Fibroblast of skin of right quadriceps (primary cell): ENCODE data around the gene CDH13.

Source experiments
- DNase-seq: peaks from one replicate; pipeline ENCODE4 v3.0.0-alpha.2; 2013

The CDH13 gene

DNA sequence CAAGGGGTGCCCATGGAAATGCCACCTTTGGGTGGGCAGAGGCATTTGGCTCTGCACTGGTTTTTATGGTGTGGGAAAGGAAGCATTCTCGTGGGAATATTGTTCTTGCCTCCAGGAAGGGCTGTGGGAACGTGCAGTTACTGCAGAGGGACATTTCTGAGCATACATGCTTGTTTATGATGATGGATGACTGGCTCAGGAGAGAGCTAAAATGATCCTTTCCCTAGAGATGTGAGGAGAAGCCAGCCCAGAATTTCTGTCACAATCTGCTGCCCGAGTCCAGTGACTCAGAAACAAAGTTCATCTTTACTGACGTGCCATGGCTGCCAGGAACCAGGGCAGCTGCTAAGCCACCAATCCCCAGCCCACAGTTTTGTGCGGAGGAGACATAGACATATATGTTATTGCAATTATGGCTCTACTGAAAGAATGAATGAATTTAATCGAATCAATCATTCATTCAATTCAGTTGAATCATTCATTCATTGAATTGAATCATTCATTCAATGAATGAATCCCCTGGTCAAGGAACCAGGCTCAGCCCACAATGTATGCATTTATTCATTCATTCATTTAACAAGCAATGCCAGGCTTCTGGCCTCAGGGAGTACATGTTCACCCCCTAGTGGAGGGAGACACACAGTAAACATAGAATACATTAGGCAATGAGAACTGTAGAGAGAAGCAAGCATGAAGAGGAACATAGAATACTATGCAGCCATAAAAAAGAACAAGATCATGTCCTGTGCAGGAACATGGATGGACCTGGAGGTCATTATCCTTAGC is 766.6 kb downstream of the CDH13 start:
- DNase-seq, result peak; percentile 28

DNA sequence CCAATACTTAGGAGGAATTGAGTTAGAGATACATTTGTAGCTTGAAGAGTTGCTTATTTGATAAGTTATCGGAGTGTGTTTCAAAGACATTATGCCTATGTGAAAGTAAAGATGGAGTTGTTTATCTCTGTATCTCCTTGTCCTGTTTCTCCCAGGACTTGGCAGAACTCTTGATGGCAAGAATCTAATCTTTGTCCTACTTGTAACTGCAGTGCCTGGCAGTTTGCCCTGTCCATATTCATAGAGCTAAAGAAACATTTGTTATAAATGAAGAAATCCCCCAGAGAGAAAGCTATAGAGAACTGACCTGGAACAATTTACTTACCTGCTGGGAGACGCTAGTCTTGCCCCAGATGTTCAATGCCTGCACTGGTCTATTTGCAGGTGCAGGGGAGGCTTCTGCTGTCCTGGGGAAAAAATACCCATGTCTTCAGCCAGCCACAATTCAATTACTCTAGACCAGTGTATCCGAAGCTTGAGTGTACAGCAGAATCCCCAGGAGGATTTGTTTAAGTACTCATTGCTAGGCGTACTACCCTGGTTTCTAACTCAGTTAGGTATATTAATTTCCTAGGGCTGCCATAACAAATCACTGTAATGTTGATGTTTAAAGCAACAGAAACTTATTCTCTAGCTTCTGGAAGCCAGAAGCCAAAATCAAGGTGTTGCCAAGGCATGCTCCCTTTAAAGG is 771.0 kb downstream of the CDH13 start:
- no peak for DNase-seq

DNA sequence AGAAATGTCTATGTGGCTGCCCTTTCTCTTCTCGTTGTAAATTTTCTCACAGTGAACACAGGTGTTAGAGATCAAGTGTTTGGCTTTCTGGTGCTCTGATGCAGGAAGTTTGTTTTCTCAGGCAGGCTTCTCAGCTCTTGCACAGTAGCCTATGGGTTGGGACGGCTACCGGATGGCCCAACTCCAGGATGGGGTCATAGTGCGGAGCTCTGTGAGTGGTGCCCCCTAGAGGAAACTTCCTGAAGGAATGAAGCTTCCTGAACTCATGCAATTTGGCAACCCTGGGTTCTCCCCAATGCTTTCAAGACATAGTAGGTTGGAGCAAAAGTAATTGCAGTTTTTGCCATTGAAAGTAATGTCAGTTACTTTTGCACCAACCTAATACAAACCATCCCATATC is 773.5 kb downstream of the CDH13 start:
- no peak for DNase-seq

DNA sequence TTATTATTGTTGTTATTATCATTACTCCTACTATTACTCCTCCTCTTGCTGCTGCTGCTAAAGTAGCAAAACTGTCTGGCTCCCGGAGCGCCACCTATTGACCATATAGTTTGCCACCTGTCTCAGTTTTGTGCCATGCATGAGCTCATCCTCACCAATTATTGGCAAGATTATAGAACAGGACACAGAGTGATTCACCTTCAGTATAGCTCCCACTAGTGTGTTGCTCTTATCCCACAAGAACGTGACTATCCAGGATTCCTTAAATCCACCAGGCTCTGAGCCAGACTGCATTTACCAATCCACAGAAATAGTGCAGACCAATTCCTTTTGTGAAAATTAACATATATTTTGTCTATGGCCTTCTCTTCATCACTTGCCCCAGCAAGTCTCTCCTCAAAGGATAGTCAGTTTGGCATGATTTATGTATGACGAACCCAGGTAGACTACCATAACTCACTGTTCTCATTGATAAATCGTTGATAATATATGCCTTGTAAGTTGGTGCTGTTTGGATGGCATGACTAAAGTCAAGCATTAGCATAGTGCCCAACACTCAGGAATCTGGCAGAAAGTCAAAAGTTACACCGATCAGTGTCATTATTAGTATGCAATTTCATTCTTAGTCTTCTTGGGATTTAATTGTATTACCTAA is 775.5 kb downstream of the CDH13 start:
- peak; percentile 47 for DNase-seq

DNA sequence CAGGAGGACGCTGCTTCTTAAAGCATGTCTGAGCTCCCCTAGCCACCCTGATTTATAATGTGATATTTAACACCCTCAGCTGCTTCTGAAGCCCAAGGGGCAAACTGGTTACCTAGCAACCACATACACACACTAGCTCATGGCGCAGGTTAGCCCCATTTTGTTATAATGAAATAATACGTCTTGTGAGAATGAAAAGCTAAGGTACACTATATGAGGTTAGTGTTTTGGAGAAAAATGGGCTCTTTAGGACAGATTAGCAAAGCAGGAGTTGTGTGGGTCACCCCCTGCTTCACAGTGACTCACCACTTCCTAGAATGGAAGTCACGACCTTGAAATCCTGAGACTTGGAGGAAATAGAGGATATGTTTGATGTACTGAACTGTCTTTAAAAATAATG is 776.2 kb downstream of the CDH13 start:
- DNase-seq, result peak; percentile 64

DNA sequence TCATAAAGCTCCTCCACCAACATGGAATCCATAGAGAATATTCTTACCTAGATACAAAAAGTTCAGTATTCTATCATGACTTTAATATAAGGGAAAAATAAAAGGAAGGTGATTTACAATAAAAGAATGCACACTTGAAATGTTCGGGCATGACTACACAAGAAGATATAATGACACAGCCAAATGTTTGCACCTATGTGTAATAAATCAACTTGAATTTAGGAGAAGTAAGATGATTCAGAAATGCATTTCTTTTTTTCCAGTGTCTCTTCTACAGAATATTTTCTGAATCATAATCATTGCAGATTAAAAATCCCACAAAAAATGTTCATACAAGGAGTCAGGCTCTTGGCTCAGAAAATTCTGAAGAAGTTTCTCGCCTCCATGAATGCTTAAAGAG is 777.0 kb downstream of the CDH13 start:
- peak; percentile 90 for DNase-seq

DNA sequence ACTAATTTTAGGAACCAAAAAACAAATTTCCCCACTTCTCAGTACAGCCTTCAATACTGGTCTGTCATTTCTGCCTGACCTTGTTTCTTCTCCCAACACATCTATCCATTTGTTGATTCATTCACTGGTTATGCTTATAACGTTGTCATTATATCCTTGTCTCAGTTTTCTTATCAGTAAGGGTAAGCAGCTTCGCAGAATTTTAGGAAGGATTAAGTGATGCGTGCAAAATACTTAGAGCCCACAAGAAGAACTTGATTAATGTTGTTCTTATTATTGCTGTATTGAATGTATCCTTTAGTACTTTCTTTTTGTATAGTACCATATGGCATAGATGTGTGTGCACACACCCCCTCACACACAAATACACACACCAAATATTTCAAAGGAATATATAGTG is 777.5 kb downstream of the CDH13 start:
- no peak for DNase-seq

DNA sequence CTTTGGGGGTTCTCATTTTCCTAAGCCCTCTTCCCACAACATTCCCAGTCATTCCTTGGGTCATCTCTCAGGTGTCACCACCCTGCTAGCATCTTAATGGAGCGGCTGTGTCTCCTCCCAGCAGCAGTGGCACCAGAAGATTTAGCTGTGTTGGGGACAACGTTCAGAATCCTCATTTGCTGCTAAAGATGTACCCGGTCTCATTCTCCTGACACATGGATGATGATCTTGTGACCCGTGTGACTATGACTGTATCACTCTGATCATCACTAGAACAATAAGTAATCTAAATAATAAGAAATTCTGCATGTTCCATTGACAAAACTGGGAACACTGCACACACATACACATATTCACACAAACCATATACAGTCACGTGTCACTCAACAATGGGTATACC is 781.2 kb downstream of the CDH13 start:
- DNase-seq, result no peak

DNA sequence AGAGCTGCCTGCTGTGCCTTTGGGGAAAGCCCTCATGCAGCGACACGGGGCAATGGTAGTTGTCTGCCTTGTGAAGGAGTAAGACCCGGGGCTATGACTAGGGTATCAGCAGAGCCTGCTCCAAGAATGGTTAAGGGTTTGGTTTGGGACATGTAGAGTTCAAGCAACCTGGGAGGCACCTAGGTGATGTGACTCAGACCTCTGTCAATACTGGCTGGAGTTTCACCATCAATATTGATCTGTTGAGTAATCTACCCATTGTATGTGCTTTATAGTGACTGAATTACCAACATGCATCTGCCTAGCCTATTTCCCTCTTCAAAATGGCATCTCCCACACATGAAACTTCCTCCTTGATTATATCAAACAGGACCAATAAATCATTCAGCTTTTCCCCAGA is 782.6 kb downstream of the CDH13 start:
- DNase-seq, result no peak

DNA sequence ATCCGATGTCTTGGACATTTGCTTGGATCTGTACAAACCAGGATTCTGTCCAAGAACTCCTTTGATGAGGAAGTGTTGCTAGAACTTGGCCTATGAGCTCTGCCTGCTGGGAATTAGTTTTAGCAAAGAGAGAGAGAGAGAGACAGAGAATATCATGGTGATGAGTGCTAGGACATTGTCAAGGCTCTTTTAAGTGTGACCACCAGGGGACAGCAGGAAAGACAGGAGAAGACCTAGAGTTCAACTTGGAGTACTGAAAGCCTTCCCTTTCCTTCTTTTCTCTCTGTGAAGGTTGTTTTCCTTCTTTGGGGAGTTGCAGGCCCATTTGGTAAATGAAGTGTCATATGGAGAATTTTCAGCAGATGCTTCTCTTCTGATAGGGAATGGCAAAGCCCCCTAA is 791.8 kb downstream of the CDH13 start:
- no peak for DNase-seq

DNA sequence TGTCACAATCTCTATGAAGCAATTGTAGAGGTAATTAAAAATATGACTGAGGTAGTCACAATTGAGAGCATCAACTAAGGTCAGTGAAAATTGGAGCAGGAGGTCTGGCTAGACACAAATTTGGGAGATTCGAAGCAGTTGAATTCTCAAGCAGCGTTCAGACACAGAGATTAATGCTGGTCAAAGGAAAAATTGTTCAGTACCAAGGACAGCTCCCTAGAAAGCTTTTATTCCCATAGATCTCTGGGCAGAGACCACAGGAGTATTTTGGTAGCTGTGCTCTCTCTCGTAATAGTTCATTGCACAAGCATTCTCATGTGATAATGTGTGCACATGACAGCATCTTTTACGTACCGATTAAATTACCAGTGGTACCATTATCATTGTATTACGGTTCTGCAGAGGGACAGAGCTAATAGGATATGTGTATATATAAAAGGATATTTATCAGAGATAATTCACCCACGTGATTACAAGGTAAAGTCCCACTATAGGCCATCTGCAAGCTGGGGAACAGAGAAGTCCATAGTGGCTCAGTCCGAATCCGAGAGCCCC is 793.5 kb downstream of the CDH13 start:
- peak; percentile 62 for DNase-seq

DNA sequence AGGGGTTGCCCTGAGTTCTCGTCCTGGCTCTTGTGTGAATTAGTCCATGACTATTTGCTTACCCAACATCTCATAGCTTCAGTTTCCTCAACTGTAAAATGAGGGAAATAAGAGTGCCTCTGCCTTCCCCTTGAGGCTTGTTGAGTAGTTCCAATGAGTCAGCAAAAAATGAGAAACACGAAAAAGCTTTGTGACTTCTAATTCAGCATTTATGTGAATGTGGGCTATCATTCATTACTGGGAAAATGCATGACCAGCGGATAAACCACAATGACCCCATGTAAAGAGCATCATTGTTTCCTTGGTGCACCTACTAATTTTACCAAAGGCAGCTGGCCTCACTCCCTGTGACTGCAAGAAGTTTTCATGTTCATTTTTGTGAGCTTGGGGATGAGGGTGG is 806.4 kb downstream of the CDH13 start:
- DNase-seq, result peak; percentile 9

DNA sequence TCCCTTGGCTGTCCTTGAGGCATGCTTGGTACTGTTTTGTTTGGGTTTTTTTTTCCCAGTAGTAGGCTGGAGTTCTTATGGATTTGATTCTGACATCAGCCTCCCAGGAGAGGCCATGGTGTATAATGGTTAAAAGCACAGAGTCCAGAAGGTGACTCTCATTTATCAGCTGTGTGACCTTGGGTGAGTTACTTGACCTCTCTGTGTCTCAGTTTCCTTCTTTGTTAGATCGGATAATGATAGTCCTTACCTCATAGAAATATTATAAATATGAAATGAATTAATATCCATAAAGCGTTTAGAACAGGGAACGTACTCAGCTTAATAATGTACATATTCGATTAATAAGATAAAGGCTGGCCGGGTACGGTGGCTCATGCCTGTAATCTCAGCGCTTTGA is 810.3 kb downstream of the CDH13 start:
- no peak for DNase-seq

DNA sequence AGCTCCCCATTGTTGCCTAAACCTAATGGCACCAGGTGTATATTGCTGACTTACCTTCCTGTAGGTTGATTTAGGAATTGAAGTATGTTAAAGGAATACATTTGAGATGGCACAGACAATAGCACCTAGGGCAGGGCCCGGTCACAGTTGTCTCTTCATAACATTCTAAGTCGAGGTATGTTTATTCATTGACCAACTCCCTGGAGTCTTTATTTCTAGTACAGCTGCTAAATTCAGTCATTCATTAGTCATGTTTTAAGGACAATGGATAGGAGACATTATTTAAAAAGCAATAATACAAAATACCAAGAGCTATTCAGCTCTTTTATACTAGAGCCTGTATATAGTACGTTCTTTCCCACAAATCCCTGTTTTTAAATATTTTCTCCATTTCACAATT is 811.6 kb downstream of the CDH13 start:
- no peak for DNase-seq

DNA sequence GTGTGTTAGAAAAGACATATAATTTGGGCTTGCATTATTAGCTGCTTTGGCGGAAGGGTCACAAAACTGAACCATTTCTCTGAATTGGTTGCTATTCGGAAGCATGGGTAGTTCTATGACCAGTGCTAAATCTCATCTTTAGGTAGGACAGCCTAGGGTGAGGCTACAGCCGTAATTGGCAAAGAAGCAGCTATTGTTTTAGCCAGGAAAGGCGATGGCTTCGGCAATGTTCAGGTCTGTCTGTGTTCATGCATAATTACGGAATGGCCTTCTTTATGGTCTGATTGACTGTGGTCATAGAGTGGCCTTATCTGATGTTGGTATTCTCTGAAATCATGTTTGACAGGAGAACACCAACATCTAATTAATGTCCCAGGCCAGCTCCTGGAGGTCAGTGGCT is 812.6 kb downstream of the CDH13 start:
- DNase-seq, result no peak

DNA sequence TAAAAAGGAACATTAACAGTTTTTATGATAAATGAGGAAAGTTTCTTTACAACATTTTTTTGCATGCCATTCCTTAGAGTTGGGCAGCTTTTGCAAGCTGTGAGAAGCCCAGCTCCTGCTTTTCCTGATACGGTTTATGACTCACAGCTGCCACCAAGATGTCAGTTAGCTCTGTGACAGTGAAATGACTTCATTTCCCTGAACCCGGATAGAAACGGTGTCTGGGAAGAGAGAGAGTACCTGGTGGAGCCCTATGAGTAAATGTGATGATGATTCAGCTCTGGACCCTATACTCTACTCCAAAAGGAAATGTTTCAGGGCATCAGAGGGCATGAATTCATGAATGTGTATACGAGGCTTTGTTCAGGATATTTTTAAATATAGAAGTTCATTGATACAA is 814.7 kb downstream of the CDH13 start:
- peak; percentile 36 for DNase-seq

DNA sequence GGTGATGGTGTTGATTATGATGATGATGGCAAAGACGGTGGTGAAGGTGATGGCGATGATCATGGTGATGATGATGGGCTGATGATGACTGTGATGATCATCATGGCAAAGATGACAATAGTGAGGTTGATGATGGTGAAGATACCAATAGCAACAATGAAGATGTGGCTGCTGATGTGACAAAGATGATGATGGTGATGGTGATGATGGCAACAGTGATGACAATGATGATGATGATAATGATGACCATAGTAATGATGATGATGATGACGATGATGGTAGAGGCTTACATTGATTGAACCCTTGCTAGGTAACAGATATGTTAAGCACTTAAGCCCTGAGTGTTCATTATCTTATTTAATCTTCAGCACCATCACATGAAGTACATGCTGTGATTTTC is 817.2 kb downstream of the CDH13 start:
- DNase-seq, result no peak

DNA sequence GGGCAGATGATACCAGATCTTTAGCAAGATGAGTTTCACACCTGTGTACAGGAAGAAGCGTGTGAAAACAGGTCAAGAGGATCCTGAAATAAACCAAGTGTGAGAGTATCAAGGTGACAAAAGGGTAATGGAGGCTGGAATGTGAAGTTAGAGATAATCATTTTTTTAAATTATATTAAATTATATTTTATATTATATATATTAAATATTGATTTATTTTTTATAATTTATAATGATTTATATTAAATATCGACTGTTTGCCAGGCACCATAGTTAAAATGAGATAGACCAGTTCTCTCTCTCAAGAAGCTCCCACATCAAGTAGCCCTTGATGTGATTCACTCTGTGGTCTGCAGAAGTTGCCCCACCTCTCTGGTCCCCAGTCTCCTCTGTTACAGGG is 820.8 kb downstream of the CDH13 start:
- no peak for DNase-seq

DNA sequence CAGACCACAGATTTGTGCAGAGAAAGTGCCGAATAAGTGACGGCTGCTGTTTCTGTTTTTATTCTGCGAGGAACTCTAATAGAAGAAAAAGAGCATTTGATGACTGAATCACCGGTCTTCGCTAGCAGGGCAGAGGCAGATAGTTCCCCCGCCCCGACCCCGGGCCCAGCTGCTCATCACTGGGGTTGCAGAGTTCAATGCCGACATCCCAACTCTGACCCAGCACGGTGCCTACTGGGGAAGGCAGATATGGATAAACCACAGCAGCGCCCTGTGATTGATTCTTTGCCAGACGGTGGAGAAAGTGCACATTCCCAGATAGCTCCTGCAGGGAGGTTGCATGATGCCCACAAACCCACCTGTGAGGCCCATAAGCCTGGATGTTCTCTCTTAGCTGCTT is 823.1 kb downstream of the CDH13 start:
- DNase-seq, result no peak

DNA sequence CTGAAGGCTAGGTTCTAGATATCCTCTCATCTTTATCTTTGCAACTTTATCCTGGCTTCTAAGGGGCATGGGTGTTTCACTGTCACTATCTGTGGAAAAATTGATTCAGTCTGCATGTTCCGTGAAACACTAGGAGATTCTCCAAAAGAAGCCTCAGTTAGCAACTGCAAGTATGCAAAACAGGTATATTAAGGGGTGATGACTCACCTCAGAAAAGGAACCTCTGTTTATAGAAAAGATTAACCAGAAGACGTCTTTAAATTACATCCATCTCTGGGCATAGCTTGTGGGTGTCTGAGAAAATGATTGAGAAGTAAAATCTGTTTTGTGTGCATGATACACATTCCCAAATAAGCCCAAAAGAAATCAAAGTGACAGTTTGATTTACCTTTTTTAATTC is 827.2 kb downstream of the CDH13 start:
- peak; percentile 7 for DNase-seq

DNA sequence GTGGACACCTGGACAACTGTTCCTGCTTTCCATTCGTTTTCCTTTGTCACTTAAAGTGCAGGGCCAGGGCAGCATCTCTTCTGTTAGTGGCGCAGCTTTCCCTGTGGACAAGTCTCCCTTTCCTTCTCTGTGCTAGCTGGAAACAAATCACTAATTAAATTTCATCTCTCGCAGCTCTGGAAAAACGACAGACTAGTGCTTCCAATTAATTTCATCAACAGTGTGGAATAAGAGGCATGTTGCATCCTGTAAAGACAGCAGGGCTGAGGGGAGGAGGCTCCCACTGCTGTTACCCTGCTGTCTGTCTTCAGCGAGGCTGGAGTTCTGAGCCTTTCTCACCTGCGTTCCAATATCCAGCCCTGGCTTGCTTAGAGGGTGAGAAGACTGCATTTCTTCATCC is 828.9 kb downstream of the CDH13 start:
- no peak for DNase-seq

DNA sequence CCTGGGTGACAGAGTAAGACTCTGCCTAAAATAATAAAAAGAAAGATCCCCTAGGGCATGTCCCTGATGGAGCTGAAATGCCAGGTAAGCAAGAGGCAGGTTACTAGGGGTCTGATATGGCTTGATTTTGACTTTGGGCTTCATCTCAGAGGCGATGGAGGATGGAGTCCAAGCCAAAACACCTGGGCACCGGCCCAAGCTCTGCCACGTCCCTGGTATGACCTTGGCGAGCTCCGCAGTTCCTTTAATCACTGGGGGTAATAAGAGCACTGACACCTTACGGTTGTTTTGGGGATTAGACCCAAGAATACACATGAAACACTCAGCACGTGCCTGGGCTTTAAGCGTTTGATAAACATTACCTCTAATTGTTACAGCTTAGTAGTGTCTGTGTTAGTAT is 830.2 kb downstream of the CDH13 start:
- DNase-seq, result no peak

DNA sequence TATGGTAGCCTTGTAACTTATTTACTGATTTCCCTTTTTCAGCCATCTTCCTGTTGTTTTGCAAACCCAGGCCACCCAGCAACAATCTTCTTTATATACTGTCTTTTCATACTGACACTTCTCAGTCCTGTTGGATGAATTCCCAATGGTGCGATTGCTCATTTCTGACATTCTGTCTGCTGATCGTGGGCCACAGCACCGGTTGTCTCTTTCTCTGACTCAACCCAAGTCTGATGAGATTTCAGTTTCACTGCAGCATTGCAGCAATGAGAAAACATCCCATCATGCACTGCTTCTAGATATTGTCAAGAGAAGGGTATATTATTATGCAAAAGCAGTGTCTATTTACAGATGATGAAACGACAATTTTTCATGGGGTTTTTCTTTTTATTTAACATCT is 831.8 kb downstream of the CDH13 start:
- DNase-seq, result peak; percentile 79

DNA sequence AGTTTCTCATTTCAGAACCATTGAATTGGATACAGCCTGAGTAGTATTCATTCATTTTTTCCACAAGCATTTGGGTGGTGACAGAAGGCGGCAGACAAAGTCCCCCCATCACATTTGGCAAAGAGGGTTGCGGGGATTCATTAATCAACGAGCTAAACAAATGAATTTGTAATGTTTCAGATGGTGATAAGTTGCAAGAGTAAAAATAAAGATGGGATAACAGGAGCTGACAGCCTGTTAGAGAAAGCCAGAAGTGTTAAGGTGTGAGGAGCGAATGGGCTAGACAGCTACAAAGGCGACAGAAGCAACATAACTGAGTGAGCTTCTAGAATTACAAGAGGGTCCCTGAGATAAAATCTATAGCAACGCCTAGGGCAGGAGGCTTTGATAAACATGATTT is 838.2 kb downstream of the CDH13 start:
- DNase-seq, result no peak
